Hepatocyte (in vitro differentiated cells): ENCODE measurements around the gene LFNG.

Source experiments
- EZH2phosphoT487 ChIP-seq: fragments of 200-600 bp; sonication (generic); IDR thresholded peaks from one replicate; pipeline ENCODE4 v1.6.1; 2018; ENCODE audit warnings: antibody characterized with exemption, mild to moderate bottlenecking, low read depth, moderate library complexity; ENCODE audit not compliant: unreplicated experiment, severe bottlenecking
- TF ChIP-seq, protein P1 (sequence below): fragments of 200-600 bp; sonication (generic); IDR thresholded peaks from 2 replicates; pipeline ENCODE4 v1.5.1; 2016; ENCODE audit warnings: antibody characterized with exemption, mild to moderate bottlenecking; ENCODE audit not compliant: poor library complexity

DNA sequence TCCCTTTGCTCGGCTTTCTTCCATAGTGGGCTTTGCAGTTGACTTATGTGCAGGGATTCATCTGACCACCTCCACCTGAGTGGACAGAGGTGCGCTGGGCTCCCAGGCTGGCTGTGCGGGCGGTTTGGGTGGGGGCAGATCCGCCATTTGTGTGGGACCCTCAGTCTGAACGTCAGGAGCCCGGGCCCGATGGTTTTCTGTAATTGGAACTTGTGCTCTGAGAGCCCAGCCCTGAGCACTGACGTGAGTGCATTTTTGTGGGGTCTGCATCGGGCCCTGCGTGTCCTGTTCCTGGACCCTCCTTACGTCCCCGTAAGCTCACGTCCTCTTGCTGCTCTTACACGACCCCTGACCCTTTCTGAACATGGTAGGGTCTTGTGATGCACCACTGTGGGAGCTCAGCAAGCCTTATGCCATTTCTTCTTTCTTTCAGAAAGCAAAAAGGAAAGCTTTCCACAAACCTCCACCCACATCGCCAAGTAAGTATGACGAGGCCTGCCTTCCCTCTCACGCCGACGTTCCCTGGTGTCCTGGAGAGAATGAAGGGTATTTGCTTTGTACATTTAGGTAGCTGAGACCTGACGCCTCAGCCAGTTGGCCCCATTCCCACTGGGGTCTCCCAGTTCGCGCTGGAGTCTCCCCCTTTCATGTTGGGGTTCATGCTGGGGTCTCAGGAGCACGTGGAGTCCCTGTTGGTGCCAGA, 49.1 kb downstream of the LFNG start:
- TF ChIP-seq, protein P1, sequence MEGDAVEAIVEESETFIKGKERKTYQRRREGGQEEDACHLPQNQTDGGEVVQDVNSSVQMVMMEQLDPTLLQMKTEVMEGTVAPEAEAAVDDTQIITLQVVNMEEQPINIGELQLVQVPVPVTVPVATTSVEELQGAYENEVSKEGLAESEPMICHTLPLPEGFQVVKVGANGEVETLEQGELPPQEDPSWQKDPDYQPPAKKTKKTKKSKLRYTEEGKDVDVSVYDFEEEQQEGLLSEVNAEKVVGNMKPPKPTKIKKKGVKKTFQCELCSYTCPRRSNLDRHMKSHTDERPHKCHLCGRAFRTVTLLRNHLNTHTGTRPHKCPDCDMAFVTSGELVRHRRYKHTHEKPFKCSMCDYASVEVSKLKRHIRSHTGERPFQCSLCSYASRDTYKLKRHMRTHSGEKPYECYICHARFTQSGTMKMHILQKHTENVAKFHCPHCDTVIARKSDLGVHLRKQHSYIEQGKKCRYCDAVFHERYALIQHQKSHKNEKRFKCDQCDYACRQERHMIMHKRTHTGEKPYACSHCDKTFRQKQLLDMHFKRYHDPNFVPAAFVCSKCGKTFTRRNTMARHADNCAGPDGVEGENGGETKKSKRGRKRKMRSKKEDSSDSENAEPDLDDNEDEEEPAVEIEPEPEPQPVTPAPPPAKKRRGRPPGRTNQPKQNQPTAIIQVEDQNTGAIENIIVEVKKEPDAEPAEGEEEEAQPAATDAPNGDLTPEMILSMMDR: no peak
- no peak for TF ChIP-seq EZH2phosphoT487
